HG03196 (cell line): ENCODE results near the gene CFAP100.

Experiments
- ATAC-seq: cut with Tn5 transposase; IDR thresholded peaks from one replicate; pipeline ENCODE4 v1.9.1; 2021; ENCODE audit not compliant: unreplicated experiment

The CFAP100 gene

GRCh38 chr3:126419886-126420786 is 25.4 kb downstream of the CFAP100 start:
- ATAC-seq = no peak

- ATAC-seq = no peak
Observed at GRCh38 chr3:126421573-126422119, 26.9 kb downstream of the CFAP100 start.

GRCh38 chr3:126422121-126422520 is 27.4 kb downstream of the CFAP100 start:
- no peak for ATAC-seq

GRCh38 chr3:126422571-126423091 is 27.9 kb downstream of the CFAP100 start:
- no peak for ATAC-seq

GRCh38 chr3:126423191-126424038 is 28.7 kb downstream of the CFAP100 start:
- ATAC-seq = no peak

- ATAC-seq = no peak
Observed at GRCh38 chr3:126424039-126424717, 29.5 kb downstream of the CFAP100 start.

- ATAC-seq = no peak
Observed at GRCh38 chr3:126424751-126425150, 30.0 kb downstream of the CFAP100 start.

- ATAC-seq = peak; percentile 61
Observed at GRCh38 chr3:126431103-126431534, 36.4 kb downstream of the CFAP100 start.

- no peak for ATAC-seq
Observed at GRCh38 chr3:126432361-126433104, 37.8 kb downstream of the CFAP100 start.

GRCh38 chr3:126433105-126433430 is 38.4 kb downstream of the CFAP100 start:
- no peak for ATAC-seq

- ATAC-seq = no peak
Observed at GRCh38 chr3:126433496-126434263, 39.0 kb downstream of the CFAP100 start.

GRCh38 chr3:126434264-126434590 is 39.5 kb downstream of the CFAP100 start:
- ATAC-seq = no peak

GRCh38 chr3:126434931-126435411 is 40.3 kb downstream of the CFAP100 start:
- no peak for ATAC-seq

GRCh38 chr3:126435456-126436315 is 41.0 kb downstream of the CFAP100 start:
- ATAC-seq = no peak

- no peak for ATAC-seq
Observed at GRCh38 chr3:126436826-126437717, 42.4 kb downstream of the CFAP100 start.

GRCh38 chr3:126438186-126438585 is 43.5 kb downstream of the CFAP100 start:
- ATAC-seq = no peak

GRCh38 chr3:126438746-126439145 is 44.0 kb downstream of the CFAP100 start:
- no peak for ATAC-seq
